H9 (cell line): ENCODE results near the gene PROK1. TPM values are rescaled to one million over a fixed set of nuclear protein-coding genes. Genes with fewer than 3 reads are reported as not detected.

Source experiments
- DNase-seq: peaks from one replicate; pipeline ENCODE4 v3.0.0-alpha.2; 2017
- H2AFZ ChIP-seq: one replicate; pipeline ENCODE4 v1.6.1; 2013; ENCODE audit warnings: mild to moderate bottlenecking, low read length, control low read depth, moderate library complexity
- H2AK5ac ChIP-seq: 2 replicates; pipeline ENCODE4 v1.6.1; 2013; ENCODE audit warnings: low read length, control low read depth, mixed read lengths; ENCODE audit not compliant: insufficient read length
- H2BK120ac ChIP-seq: one replicate; pipeline ENCODE4 v1.6.1; 2013; ENCODE audit warnings: low read depth, mild to moderate bottlenecking, low read length, control low read depth, inconsistent platforms; ENCODE audit not compliant: poor library complexity, severe bottlenecking
- H2BK12ac ChIP-seq: 2 replicates; pipeline ENCODE4 v1.6.1; 2013; ENCODE audit warnings: low read length, control low read depth, mixed read lengths, low read depth; ENCODE audit not compliant: insufficient read length
- H2BK15ac ChIP-seq: 2 replicates; pipeline ENCODE4 v1.6.1; 2013; ENCODE audit warnings: low read depth, low read length, control low read depth
- H2BK20ac ChIP-seq: one replicate; pipeline ENCODE4 v1.6.1; 2013; ENCODE audit warnings: low read depth, mild to moderate bottlenecking, low read length, control low read depth, inconsistent platforms; ENCODE audit not compliant: poor library complexity, severe bottlenecking
- H2BK5ac ChIP-seq: 2 replicates; pipeline ENCODE4 v1.6.1; 2013; ENCODE audit warnings: low read length, control low read depth, mixed read lengths; ENCODE audit not compliant: insufficient read length
- H3K14ac ChIP-seq: 2 replicates; pipeline ENCODE4 v1.6.1; 2013; ENCODE audit warnings: low read length, control low read depth; ENCODE audit not compliant: insufficient read depth
- H3K18ac ChIP-seq: 2 replicates; pipeline ENCODE4 v1.6.1; 2013; ENCODE audit warnings: low read depth, mild to moderate bottlenecking, mixed read lengths, low read length, control low read depth; ENCODE audit not compliant: insufficient read length
- H3K23ac ChIP-seq: 2 replicates; pipeline ENCODE4 v1.6.1; 2013; ENCODE audit warnings: low read length, control low read depth, mixed read lengths, low read depth; ENCODE audit not compliant: insufficient read length
- H3K23me2 ChIP-seq: 2 replicates; pipeline ENCODE4 v1.6.1; 2013; ENCODE audit warnings: low read depth, mild to moderate bottlenecking, mixed read lengths, low read length, control low read depth; ENCODE audit not compliant: insufficient read length, poor library complexity, severe bottlenecking
- H3K27ac ChIP-seq: 2 replicates; pipeline ENCODE4 v1.5.1; 2013; ENCODE audit warnings: low read length, control low read depth, mixed read lengths, low read depth; ENCODE audit not compliant: insufficient read length
- H3K27me3 ChIP-seq: 2 replicates; pipeline ENCODE4 v1.6.1; 2013; ENCODE audit warnings: low read length, control low read depth, inconsistent platforms; ENCODE audit not compliant: insufficient read depth
- H3K4ac ChIP-seq: 2 replicates; pipeline ENCODE4 v1.6.1; 2013; ENCODE audit warnings: low read depth, mild to moderate bottlenecking, control low read depth, inconsistent platforms, low read length, moderate library complexity
- H3K4me1 ChIP-seq: 2 replicates; pipeline ENCODE4 v1.6.1; 2013; ENCODE audit warnings: low read length, control low read depth, inconsistent platforms; ENCODE audit not compliant: insufficient read depth
- H3K4me2 ChIP-seq: 2 replicates; pipeline ENCODE4 v1.6.1; 2013; ENCODE audit warnings: low read length, control low read depth, mixed read lengths; ENCODE audit not compliant: insufficient read length, insufficient read depth
- H3K56ac ChIP-seq: 2 replicates; pipeline ENCODE4 v1.6.1; 2013; ENCODE audit warnings: low read depth, mild to moderate bottlenecking, mixed read lengths, low read length, control low read depth; ENCODE audit not compliant: insufficient read length
- H3K79me1 ChIP-seq: 2 replicates; pipeline ENCODE4 v1.6.1; 2013; ENCODE audit warnings: low read depth, mild to moderate bottlenecking, moderate library complexity, low read length, control low read depth, inconsistent platforms; ENCODE audit not compliant: insufficient read depth, poor library complexity, severe bottlenecking
- H3K79me2 ChIP-seq: 2 replicates; pipeline ENCODE4 v1.6.1; 2013; ENCODE audit warnings: low read length, control low read depth, inconsistent platforms; ENCODE audit not compliant: insufficient read depth
- H3K9ac ChIP-seq: 2 replicates; pipeline ENCODE4 v1.6.1; 2013; ENCODE audit warnings: low read length, control low read depth, mixed read lengths; ENCODE audit not compliant: insufficient read length; ENCODE audit errors: extremely low read depth
- H3K9me3 ChIP-seq: one replicate; pipeline ENCODE4 v1.6.1; 2013; ENCODE audit warnings: low read depth, low read length, inconsistent platforms; ENCODE audit not compliant: control insufficient read depth
- H3T11ph ChIP-seq: one replicate; pipeline ENCODE4 v1.6.1; 2013; ENCODE audit warnings: mild to moderate bottlenecking, low read length, control low read depth, inconsistent platforms
- H4K20me1 ChIP-seq: one replicate; pipeline ENCODE4 v1.6.1; 2013; ENCODE audit not compliant: control insufficient read depth, insufficient read length, insufficient read depth
- H4K5ac ChIP-seq: 2 replicates; pipeline ENCODE4 v1.6.1; 2013; ENCODE audit warnings: low read depth, mild to moderate bottlenecking, mixed read lengths, low read length, control low read depth; ENCODE audit not compliant: insufficient read length
- H4K8ac ChIP-seq: replicated peaks from 2 replicates; pipeline ENCODE4 v1.6.1; 2013; ENCODE audit warnings: low read length, control low read depth, mixed read lengths, low read depth; ENCODE audit not compliant: insufficient read length
- H4K91ac ChIP-seq: 2 replicates; pipeline ENCODE4 v1.6.1; 2013; ENCODE audit warnings: low read depth, mild to moderate bottlenecking, moderate library complexity, mixed read lengths, low read length, control low read depth; ENCODE audit not compliant: insufficient read length
- H3K27ac Mint-ChIP-seq, 3 experiments: 2 replicates in 2 of 3; 3 replicates in 1 of 3; pipeline ENCODE4 v1.8.0; 2020 to 2021; ENCODE audit warnings: mixed read lengths in 3 of 3, mild to moderate bottlenecking in 1 of 3, moderate library complexity in 1 of 3
- H3K27me3 Mint-ChIP-seq: 2 replicates; pipeline ENCODE4 v1.8.0; 2021; ENCODE audit warnings: low read depth, mild to moderate bottlenecking, moderate library complexity, mixed read lengths
- H3K36me3 Mint-ChIP-seq, 3 experiments: 2 replicates in 2 of 3; 3 replicates in 1 of 3; pipeline ENCODE4 v1.8.0; 2020 to 2021; ENCODE audit warnings: low read depth in 3 of 3, mixed read lengths in 3 of 3; ENCODE audit not compliant: insufficient read depth in 1 of 3
- H3K4me1 Mint-ChIP-seq, 2 experiments: 2 replicates each; pipeline ENCODE4 v1.8.0; 2020; ENCODE audit warnings: mixed read lengths in 2 of 2
- H3K4me3 Mint-ChIP-seq, 2 experiments: 2 replicates in 1 of 2; 3 replicates in 1 of 2; pipeline ENCODE4 v1.8.0; 2020 to 2021; ENCODE audit warnings: mild to moderate bottlenecking in 2 of 2, mixed read lengths in 2 of 2, moderate library complexity in 1 of 2
- H3K9me3 Mint-ChIP-seq, 2 experiments: 2 replicates in 1 of 2; 3 replicates in 1 of 2; pipeline ENCODE4 v1.8.0; 2020; ENCODE audit warnings: mild to moderate bottlenecking in 2 of 2, mixed read lengths in 2 of 2, moderate library complexity in 1 of 2
- CTCF ChIP-seq: fragments of 200-600 bp; sonication (generic); conservative IDR thresholded peaks from 3 replicates; pipeline ENCODE4 v1.8.0; 2021; ENCODE audit warnings: antibody characterized with exemption, mild to moderate bottlenecking
- WGBS: extraction: QIAGEN DNeasy Blood & Tissue Kit; methylation state at CpG from one replicate; pipeline ENCODE4 v1.1.7; 2013; ENCODE audit warnings: missing lambda C conversion rate, low lambda C conversion rate, mixed read lengths; ENCODE audit not compliant: insufficient read length; ENCODE audit errors: extremely low coverage; 5-methylcytosine and 5-hydroxymethylcytosine counted together
- total RNA-seq: library from RNA; stranded (reverse); gene quantifications from 2 replicates; pipeline ENCODE4 v1.2.1, GENCODE V29; 2021

PROK1 gene
- total RNA-seq, 1 experiment from 2014 or later, result not detected

- no peak overlapping the region for H3K23ac ChIP-seq
- no peak overlapping the region for H2BK120ac ChIP-seq
- no peak overlapping the region for H3K14ac ChIP-seq
- no peak overlapping the region for H4K8ac ChIP-seq
- no peak overlapping the region for H3T11ph ChIP-seq
- H4K5ac ChIP-seq, result no peak overlapping the region
- H2BK15ac ChIP-seq, result no peak overlapping the region
- Mint-ChIP-seq H3K4me3 (no peak overlapping the region), H3K9me3 (no peaks in the 10 kb centered on the region), H3K27me3 (peaks cover 3% of the 10 kb centered on the region; the same call in 1 of the 2 replicates), H3K27ac (no peak overlapping the region; a peak in 1 of 7 replicates), H3K36me3 (no peaks in the 10 kb centered on the region), H3K4me1 (peaks cover 29 to 31% of the 10 kb centered on the region in 2 experiments)
- no peaks in the 10 kb centered on the region for H3K9me3 ChIP-seq
- no peak overlapping the region for H3K56ac ChIP-seq
- no peak overlapping the region for H2AFZ ChIP-seq
- no peak overlapping the region for H2BK5ac ChIP-seq
- no peaks in the 10 kb centered on the region for H3K79me2 ChIP-seq
- H2AK5ac ChIP-seq, result no peak overlapping the region
- H3K4me2 ChIP-seq, result no peak overlapping the region
- no peak overlapping the region for H3K27ac ChIP-seq
- no peak overlapping the region for H3K9ac ChIP-seq
- H3K4me1 ChIP-seq, result no peaks in the 10 kb centered on the region
- no peak for DNase-seq
- H4K91ac ChIP-seq, result no peak overlapping the region
- H2BK12ac ChIP-seq, result no peak overlapping the region
- WGBS, result no CpG with 5 or more reads among the region's 9 CpGs
- no peaks in the 10 kb centered on the region for H3K27me3 ChIP-seq
- H2BK20ac ChIP-seq, result no peak overlapping the region
- TF ChIP-seq CTCF, result no peak
- H3K18ac ChIP-seq, result no peak overlapping the region
- no peaks in the 10 kb centered on the region for H3K23me2 ChIP-seq
- no peaks in the 10 kb centered on the region for H3K79me1 ChIP-seq
- H4K20me1 ChIP-seq, result no peaks in the 10 kb centered on the region
- H3K4ac ChIP-seq, result no peak overlapping the region
Observed at GRCh38 chr1:110483308-110483685, 32.3 kb downstream of the PROK1 start.
